ENCODE measurements around the gene PTPN13.

The PTPN13 gene

GRCh38 chr4:86569103-86569870 is 24.8 kb upstream of the PTPN13 start:
- TF ChIP-seq CTCF (IDR thresholded peaks at IDR 0.05; ENCODE audit: borderline replicate concordance, extremely low read depth, low read length, poor library complexity, severe bottlenecking) (no peak), EZH2 (IDR thresholded peaks at IDR 0.05; ENCODE audit: borderline replicate concordance, low read depth, low read length, severe bottlenecking) (no peak)
- no peak overlapping the region for H3K4me3 ChIP-seq (ENCODE audit: low read depth in 1 of 2, low read length in 2 of 2)
- no peak overlapping the region for H3K4me2 ChIP-seq (ENCODE audit: insufficient read depth, low read length)
- no peaks in the 10 kb centered on the region for H3K27me3 ChIP-seq (ENCODE audit: insufficient read depth, low read length, poor library complexity)
- no peaks in the 10 kb centered on the region for H3K4me1 ChIP-seq (ENCODE audit: insufficient read depth, low read length)
- H4K20me1 ChIP-seq (ENCODE audit: insufficient read depth, low read length) = no peaks in the 10 kb centered on the region
- no peaks in the 10 kb centered on the region for H3K36me3 ChIP-seq (ENCODE audit: insufficient read depth, low read length)
- no peaks in the 10 kb centered on the region for H3K79me2 ChIP-seq (ENCODE audit: insufficient read depth, low read length)
- no peaks in the 10 kb centered on the region for H3K9me3 ChIP-seq (ENCODE audit: insufficient read depth, low read length, severe bottlenecking)
- DNase-seq (no peak), ATAC-seq (ENCODE audit: insufficient read depth, low read depth) (no peak)
- no peak overlapping the region for H3K27ac ChIP-seq (ENCODE audit: low read length)
- no peak overlapping the region for H2AFZ ChIP-seq (ENCODE audit: low read depth, low read length)
- no peak overlapping the region for H3K9ac ChIP-seq (ENCODE audit: low read depth, low read length)

- H3K36me3 ChIP-seq (ENCODE audit: insufficient read depth, low read length) = no peaks in the 10 kb centered on the region
- TF ChIP-seq CTCF (IDR thresholded peaks at IDR 0.05; ENCODE audit: borderline replicate concordance, extremely low read depth, low read length, poor library complexity, severe bottlenecking) (no peak), EZH2 (IDR thresholded peaks at IDR 0.05; ENCODE audit: borderline replicate concordance, low read depth, low read length, severe bottlenecking) (no peak)
- H2AFZ ChIP-seq (ENCODE audit: low read depth, low read length) = no peak overlapping the region
- H3K9me3 ChIP-seq (ENCODE audit: insufficient read depth, low read length, severe bottlenecking) = no peaks in the 10 kb centered on the region
- ATAC-seq (ENCODE audit: insufficient read depth, low read depth) (no peak), DNase-seq (no peak)
- no peak overlapping the region for H3K4me2 ChIP-seq (ENCODE audit: insufficient read depth, low read length)
- no peak overlapping the region for H3K4me3 ChIP-seq (ENCODE audit: low read depth in 1 of 2, low read length in 2 of 2)
- H3K27ac ChIP-seq (ENCODE audit: low read length) = no peak overlapping the region
- H3K4me1 ChIP-seq (ENCODE audit: insufficient read depth, low read length) = no peaks in the 10 kb centered on the region
- H3K27me3 ChIP-seq (ENCODE audit: insufficient read depth, low read length, poor library complexity) = no peaks in the 10 kb centered on the region
- H4K20me1 ChIP-seq (ENCODE audit: insufficient read depth, low read length) = no peaks in the 10 kb centered on the region
- H3K9ac ChIP-seq (ENCODE audit: low read depth, low read length) = no peak overlapping the region
- no peaks in the 10 kb centered on the region for H3K79me2 ChIP-seq (ENCODE audit: insufficient read depth, low read length)
These were observed 14.2 kb upstream of the PTPN13 start for GRCh38 chr4:86579941-86580340.

- DNase-seq (no peak), ATAC-seq (ENCODE audit: insufficient read depth, low read depth) (no peak)
- H3K9me3 ChIP-seq (ENCODE audit: insufficient read depth, low read length, severe bottlenecking) = no peaks in the 10 kb centered on the region
- H3K9ac ChIP-seq (ENCODE audit: low read depth, low read length) = no peak overlapping the region
- no peaks in the 10 kb centered on the region for H3K36me3 ChIP-seq (ENCODE audit: insufficient read depth, low read length)
- no peak overlapping the region for H3K4me3 ChIP-seq (ENCODE audit: low read depth in 1 of 2, low read length in 2 of 2)
- H3K27me3 ChIP-seq (ENCODE audit: insufficient read depth, low read length, poor library complexity) = peaks cover 1% of the 10 kb centered on the region
- H3K79me2 ChIP-seq (ENCODE audit: insufficient read depth, low read length) = no peaks in the 10 kb centered on the region
- no peaks in the 10 kb centered on the region for H4K20me1 ChIP-seq (ENCODE audit: insufficient read depth, low read length)
- TF ChIP-seq EZH2 (IDR thresholded peaks at IDR 0.05; ENCODE audit: borderline replicate concordance, low read depth, low read length, severe bottlenecking) (no peak), CTCF (IDR thresholded peaks at IDR 0.05; ENCODE audit: borderline replicate concordance, extremely low read depth, low read length, poor library complexity, severe bottlenecking) (no peak)
- no peak overlapping the region for H3K4me2 ChIP-seq (ENCODE audit: insufficient read depth, low read length)
- no peak overlapping the region for H3K27ac ChIP-seq (ENCODE audit: low read length)
- H3K4me1 ChIP-seq (ENCODE audit: insufficient read depth, low read length) = no peaks in the 10 kb centered on the region
- H2AFZ ChIP-seq (ENCODE audit: low read depth, low read length) = no peak overlapping the region
These were observed 11.7 kb upstream of the PTPN13 start for GRCh38 chr4:86582410-86582809.
